ENCODE results near the gene SPSB1.

Gene SPSB1

DNA sequence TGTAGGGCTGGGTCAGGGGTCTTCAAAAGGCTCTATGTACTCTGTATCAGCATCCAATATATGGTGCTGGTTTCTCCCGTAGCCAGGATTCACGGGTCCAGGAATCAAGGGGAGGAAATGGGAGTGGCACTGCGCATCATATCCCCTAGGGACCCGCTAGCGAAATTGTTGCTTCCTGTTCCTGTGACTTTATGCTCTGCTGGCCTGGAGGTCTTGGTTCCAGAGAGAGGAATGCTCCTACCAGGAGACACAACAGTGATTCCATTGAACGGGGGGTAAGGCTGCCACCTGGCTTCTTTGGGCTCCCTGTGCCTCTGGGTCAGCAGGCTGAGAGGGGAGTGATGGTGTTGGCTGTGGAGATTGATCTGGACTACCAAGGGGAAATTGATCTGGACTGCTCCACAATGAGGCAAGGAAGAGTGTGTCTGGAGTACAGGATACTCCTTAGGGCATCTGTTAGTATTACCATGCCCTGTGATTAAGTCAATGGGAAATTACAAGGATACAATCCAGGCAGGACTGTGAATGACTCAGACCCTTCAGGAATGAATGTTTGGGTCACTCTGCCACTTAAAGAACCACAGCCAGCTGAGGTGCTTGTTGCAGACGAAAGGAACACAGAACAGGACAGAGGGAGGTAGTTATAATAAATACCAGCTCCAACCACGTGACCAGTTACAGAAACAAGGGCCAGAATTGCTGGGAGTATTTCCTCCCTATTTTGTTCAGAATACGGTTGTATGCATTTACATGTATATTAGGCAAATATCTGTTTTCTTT, 10.2 kb downstream of the SPSB1 start:
- no peak for DNase-seq

- DNase-seq: no peak
These were observed 11.2 kb downstream of the SPSB1 start for GRCh38 chr1:9303916-9304315.

GRCh38 chr1:9305216-9305615, 12.5 kb downstream of the SPSB1 start:
- DNase-seq: no peak

GRCh38 chr1:9306006-9306405, 13.3 kb downstream of the SPSB1 start:
- DNase-seq: no peak

DNA sequence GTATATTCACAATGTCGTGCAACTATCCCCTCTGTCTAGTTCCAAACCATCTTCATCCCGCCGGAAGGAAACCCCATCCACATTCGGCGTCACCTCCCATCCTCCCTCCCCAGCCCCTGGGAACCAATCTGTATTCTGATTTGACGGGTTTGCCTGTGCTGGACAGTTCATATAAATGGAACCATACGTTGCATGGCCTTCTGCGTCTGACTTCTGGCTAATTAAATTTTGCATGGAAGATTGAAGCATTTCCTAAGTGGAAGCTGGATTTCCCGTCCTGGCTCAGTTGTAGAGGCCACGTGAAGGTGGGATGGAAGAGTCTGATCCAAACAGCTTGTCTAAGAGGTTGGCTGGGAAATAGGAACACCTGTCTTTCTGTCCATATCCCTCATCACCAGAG, 14.6 kb downstream of the SPSB1 start:
- DNase-seq: no peak

GRCh38 chr1:9308236-9308785, 15.6 kb downstream of the SPSB1 start:
- no peak for DNase-seq

GRCh38 chr1:9309080-9309479, 16.4 kb downstream of the SPSB1 start:
- DNase-seq: no peak

- no peak for DNase-seq
These were observed 17.3 kb downstream of the SPSB1 start for GRCh38 chr1:9309991-9310390.

GRCh38 chr1:9311029-9311428, 18.3 kb downstream of the SPSB1 start:
- DNase-seq: no peak

- no peak for DNase-seq
These were observed 18.8 kb downstream of the SPSB1 start for GRCh38 chr1:9311479-9311878.

DNA sequence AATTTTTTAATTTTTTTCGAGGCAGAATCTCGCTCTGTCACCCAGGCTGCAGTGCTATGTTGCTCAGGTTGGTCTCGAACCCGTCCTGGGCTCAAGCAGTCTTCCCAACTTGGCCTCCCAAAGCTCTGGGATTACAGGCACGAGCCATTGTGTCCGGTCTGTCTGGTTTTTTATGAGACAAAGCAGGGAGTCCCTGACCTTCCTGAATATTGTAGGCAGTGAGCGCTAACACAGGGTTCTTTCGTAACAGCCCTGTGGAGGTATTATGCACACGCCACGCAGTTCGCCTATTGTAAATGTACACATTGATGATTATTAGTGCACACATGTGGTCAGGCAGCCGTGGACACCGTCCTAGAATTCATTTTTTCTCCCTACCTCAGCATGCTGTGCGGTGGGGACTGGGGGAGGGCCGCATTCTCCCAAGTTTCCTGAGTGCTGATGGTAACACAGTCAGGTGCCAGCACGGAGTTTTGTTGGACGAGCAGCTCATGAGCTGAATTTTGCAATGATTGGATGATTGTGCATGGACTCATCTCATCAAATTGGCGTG, 19.6 kb downstream of the SPSB1 start:
- DNase-seq: no peak

DNA sequence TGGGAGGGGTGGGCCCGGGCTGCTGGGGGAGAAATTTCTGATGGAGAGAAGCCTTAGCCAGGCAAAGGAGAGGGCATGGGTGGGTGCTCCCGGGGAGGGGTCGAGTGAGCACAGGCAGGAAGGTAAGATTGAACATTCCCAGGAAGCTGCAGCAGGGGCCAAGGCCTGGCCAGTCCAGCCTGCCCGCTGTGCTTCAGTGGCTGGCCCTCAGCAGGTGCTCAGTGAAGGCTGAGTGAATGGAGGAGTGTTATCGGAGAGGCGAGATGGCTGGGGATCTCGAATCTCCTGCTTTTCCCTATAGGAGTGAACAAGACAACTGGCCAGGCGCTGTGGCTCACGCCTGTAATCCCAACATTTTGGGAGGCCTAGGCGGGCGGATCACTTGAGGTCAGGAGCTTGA, 20.9 kb downstream of the SPSB1 start:
- DNase-seq: no peak

DNA sequence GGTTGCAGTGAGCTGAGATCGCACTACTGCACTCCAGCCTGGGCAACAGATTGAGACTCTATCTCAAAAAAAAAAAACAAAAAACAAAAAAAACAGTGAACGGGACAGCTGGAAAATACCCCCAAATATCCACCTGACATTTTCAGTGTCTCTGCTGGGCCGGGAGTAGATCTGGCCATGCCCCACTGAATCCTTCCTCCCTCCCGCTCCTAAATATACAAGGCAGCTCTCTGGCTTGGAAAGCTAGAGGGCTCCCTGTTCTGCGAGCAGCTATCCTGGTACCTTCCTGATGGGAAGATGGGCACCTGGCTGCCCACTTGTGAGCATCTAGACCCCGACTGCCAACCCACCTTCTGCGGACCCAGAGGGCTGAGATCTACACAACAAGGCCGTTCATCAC, 21.4 kb downstream of the SPSB1 start:
- no peak for DNase-seq

GRCh38 chr1:9314711-9315379, 22.2 kb downstream of the SPSB1 start:
- no peak for DNase-seq

DNA sequence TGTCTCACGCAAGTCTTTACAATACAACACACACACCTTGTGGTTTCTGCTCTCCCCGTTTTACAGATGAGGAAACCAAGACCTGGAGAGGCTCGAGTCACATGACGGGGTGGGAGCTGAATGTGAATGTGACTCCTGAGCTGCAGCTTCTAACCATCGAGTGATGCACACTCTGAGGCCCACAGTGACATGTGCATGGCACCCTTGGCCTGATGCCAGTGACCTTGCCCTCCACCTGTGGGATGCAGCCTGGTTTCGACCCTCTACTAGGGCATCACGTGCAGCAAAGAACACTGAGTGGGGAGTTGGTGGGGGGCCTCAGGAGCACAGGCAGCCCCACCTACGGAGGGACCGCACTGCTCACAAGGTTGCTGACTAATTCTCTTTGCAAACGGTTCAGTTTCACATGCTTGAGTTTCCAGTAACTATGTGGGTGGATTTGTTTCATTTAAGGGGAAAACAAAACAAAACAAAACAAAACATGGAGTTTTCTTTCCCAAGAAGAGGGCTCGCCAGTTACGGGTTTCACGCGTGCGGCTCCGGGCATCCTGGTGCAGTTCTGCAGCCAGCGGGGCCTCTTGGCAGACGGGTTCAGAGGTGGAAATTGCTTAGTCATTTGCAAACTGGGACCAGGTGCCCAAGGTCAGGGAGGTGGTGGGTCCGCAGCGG, 22.9 kb downstream of the SPSB1 start:
- no peak for DNase-seq

GRCh38 chr1:9316080-9316444, 23.4 kb downstream of the SPSB1 start:
- no peak for DNase-seq

GRCh38 chr1:9316512-9316911, 23.8 kb downstream of the SPSB1 start:
- DNase-seq: no peak

DNA sequence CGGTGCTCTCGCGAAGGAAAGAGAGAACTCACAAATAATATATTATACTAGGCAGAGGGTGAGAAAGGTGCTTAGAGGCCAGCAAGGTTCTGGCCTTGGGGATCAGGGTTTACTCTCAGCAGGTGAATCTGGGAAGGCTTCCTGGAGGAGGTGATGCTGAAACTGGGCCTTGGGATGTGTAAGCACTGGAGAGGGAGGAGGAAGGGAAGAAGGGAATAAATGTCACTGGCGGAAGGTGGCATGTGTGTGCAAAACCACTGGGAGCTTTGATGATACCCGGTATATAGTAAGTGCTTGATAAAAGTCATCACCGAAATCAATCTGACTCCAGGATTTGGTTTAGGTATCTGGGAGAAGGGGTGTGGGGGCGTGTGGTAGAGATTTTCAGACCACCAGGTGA, 24.4 kb downstream of the SPSB1 start:
- no peak for DNase-seq

DNA sequence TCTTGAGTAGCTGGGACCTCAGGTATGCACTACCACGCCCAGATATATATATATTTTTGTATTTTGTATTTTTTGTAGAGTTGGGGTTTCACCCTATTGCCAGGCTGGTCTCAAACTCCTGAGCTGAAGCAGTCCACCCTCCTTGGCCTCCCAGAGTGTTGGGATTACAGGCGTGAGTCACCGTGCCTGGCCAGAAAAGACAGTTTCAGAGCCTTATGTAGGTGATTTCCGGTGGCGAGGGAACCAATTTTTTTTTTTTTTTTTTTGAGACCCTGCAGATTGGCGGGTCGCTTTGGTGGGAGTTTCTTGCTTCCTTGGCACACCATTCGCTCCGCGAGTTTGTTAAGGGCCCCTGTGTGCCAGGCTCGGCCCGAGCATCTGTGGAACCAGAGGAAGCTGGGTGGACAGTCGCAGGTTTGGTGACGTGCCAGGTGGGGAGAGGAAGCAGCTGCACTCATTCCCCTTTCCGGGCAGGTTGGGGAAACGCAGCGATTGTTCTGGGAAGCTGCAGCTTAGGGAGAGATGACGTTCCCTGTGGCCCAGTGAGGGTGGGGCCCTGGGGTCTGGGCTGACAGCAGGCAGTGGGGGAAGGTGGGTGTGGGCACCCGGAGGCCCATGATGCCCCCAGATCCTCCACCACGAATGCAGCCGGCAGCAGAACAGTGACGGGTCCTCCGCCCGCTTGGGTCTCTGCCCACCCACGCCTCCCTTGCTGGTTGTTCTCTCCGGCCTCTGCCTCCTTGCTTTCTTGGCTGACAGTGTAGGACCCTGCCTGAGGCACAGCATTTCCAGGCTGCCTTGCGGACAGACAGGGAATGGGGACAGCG, 25.1 kb downstream of the SPSB1 start:
- DNase-seq: no peak

- no peak for DNase-seq
These were observed 26.6 kb downstream of the SPSB1 start for GRCh38 chr1:9319208-9319788.

- DNase-seq: no peak
These were observed 27.3 kb downstream of the SPSB1 start for GRCh38 chr1:9319789-9320519.

Measured in NCI-H187 treated with DMSO at 0.1 percent for 48 hours (cell line).